OCI-LY7 (cell line): Measurements from ENCODE around the gene ADAMTSL2. TPM values are rescaled to one million over a fixed set of nuclear protein-coding genes. Genes with fewer than 3 reads are reported as not detected.

Experiments
- BruUV-seq: library from RNA; stranded (reverse); fragments of 400-500 nt; replicated peaks from 2 replicates; lab custom pipeline; 2021; lab: Mats Ljungman, UMichigan
- CTCF ChIA-PET: fragments of 300-600 bp; sonication (Branson Sonifier 250); formaldehyde crosslinking; loops from one replicate; lab custom pipeline; 2022; ENCODE audit warnings: antibody characterized with exemption; ENCODE audit not compliant: unreplicated experiment; lab: Charles Lee
- POLR2A ChIA-PET: fragments of 300-600 bp; sonication (Branson Sonifier 250); formaldehyde crosslinking; loops from one replicate; lab custom pipeline; 2022; ENCODE audit warnings: antibody characterized with exemption; lab: Charles Lee
- DNase-seq: peaks from one replicate; pipeline ENCODE4 v3.0.0-alpha.2; 2015; ENCODE audit warnings: low spot score
- H2AFZ ChIP-seq: fragments of 200-600 bp; sonication (generic), shearing (Covaris generic); 2 replicates; pipeline ENCODE4 v1.6.1; 2014; ENCODE audit warnings: mild to moderate bottlenecking, antibody characterized with exemption, low read length, moderate library complexity
- H3K27ac ChIP-seq: fragments of 200-600 bp; sonication (generic); 2 replicates; pipeline ENCODE4 v1.5.1; 2014; ENCODE audit warnings: mixed run types, low read depth, mild to moderate bottlenecking, moderate library complexity, low read length, inconsistent platforms; ENCODE audit not compliant: poor library complexity, severe bottlenecking
- H3K36me3 ChIP-seq: fragments of 200-600 bp; sonication (generic); 2 replicates; pipeline ENCODE4 v1.6.1; 2014; ENCODE audit warnings: mild to moderate bottlenecking, antibody characterized with exemption, low read length, moderate library complexity, mixed read lengths; ENCODE audit not compliant: insufficient read depth
- H3K4me1 ChIP-seq: fragments of 200-600 bp; sonication (generic); 2 replicates; pipeline ENCODE4 v1.5.1; 2014; ENCODE audit warnings: mild to moderate bottlenecking, low read length; ENCODE audit not compliant: insufficient read depth, poor library complexity, severe bottlenecking
- H3K4me2 ChIP-seq: fragments of 200-600 bp; sonication (generic); 2 replicates; pipeline ENCODE4 v1.6.1; 2014; ENCODE audit warnings: mild to moderate bottlenecking, low read length
- H3K4me3 ChIP-seq: fragments of 200-600 bp; sonication (generic); 2 replicates; pipeline ENCODE4 v1.5.1; 2014; ENCODE audit warnings: mild to moderate bottlenecking, low read depth, low read length; ENCODE audit not compliant: poor library complexity, severe bottlenecking
- H3K79me2 ChIP-seq: fragments of 200-600 bp; sonication (generic); 2 replicates; pipeline ENCODE4 v1.6.1; 2016; ENCODE audit warnings: low read depth, mild to moderate bottlenecking, low read length, moderate library complexity, mixed read lengths; ENCODE audit not compliant: insufficient read depth
- H3K9me2 ChIP-seq: fragments of 200-600 bp; sonication (generic); 2 replicates; pipeline ENCODE4 v1.6.1; 2016; ENCODE audit warnings: mild to moderate bottlenecking, low read length, mixed read lengths; ENCODE audit not compliant: insufficient read depth
- H3K9me3 ChIP-seq: fragments of 200-600 bp; sonication (generic); 2 replicates; pipeline ENCODE4 v1.6.1; 2014; ENCODE audit warnings: mild to moderate bottlenecking, mixed run types, low read length, mixed read lengths
- H4K20me1 ChIP-seq: fragments of 200-600 bp; sonication (generic); 2 replicates; pipeline ENCODE4 v1.6.1; 2014; ENCODE audit warnings: mild to moderate bottlenecking, antibody characterized with exemption, low read length, moderate library complexity, mixed read lengths; ENCODE audit not compliant: insufficient read depth
- CTCF ChIP-seq: fragments of 200-600 bp; sonication (generic); conservative IDR thresholded peaks from 2 replicates; pipeline ENCODE4 v1.5.1; 2014; ENCODE audit warnings: mild to moderate bottlenecking, antibody characterized with exemption, low read length, moderate library complexity, mixed read lengths
- EZH2phosphoT487 ChIP-seq: fragments of 200-600 bp; sonication (generic); IDR thresholded peaks from 2 replicates; pipeline ENCODE4 v1.6.1; 2018; ENCODE audit warnings: low read depth, borderline replicate concordance, mild to moderate bottlenecking, mixed run types, antibody characterized with exemption, low read length, moderate library complexity, mixed read lengths
- intact Hi-C: fragments of 100-400 bp; cut with micrococcal nuclease; formaldehyde crosslinking; loops from one replicate; pipeline ENCODE4 v1.10.0; 2022; ENCODE audit not compliant: unreplicated experiment
- total RNA-seq, 2 experiments: library from RNA; depleted of rRNA in 1 of 2; stranded (reverse); fragments of >200 nt in 1 of 2; shearing (Covaris generic) in 1 of 2; gene quantifications; 2 replicates each; pipeline ENCODE4 v1.2.3, GENCODE V29; 2014 to 2022

The ADAMTSL2 gene
- total RNA-seq, 2 experiments from 2014 or later = 0.88 TPM; not detected in 1

GRCh38 chr9:133521122-133522072 is 13.1 kb upstream of the ADAMTSL2 start:
- ChIA-PET POLR2A (interaction anchor here (0.6 kb wide), 1 partner anchor 27 kb away, joined by 3 read pairs; no protein-coding TSS in a partner anchor), CTCF (no interaction called here)
- no peaks in the 10 kb centered on the region for H3K4me1 ChIP-seq
- H3K4me3 ChIP-seq = no peak overlapping the region
- no peak for DNase-seq
- BruUV-seq = no TSS peak
- H3K9me2 ChIP-seq = no peaks in the 10 kb centered on the region
- TF ChIP-seq CTCF (no peak), EZH2phosphoT487 (no peak)
- H3K36me3 ChIP-seq = no peaks in the 10 kb centered on the region
- H3K9me3 ChIP-seq = no peaks in the 10 kb centered on the region
- H3K4me2 ChIP-seq = no peak overlapping the region
- no peaks in the 10 kb centered on the region for H4K20me1 ChIP-seq
- H3K79me2 ChIP-seq = no peaks in the 10 kb centered on the region
- intact Hi-C loops = no loop called here
- no peak overlapping the region for H3K27ac ChIP-seq
- H2AFZ ChIP-seq = no peak overlapping the region

DNA sequence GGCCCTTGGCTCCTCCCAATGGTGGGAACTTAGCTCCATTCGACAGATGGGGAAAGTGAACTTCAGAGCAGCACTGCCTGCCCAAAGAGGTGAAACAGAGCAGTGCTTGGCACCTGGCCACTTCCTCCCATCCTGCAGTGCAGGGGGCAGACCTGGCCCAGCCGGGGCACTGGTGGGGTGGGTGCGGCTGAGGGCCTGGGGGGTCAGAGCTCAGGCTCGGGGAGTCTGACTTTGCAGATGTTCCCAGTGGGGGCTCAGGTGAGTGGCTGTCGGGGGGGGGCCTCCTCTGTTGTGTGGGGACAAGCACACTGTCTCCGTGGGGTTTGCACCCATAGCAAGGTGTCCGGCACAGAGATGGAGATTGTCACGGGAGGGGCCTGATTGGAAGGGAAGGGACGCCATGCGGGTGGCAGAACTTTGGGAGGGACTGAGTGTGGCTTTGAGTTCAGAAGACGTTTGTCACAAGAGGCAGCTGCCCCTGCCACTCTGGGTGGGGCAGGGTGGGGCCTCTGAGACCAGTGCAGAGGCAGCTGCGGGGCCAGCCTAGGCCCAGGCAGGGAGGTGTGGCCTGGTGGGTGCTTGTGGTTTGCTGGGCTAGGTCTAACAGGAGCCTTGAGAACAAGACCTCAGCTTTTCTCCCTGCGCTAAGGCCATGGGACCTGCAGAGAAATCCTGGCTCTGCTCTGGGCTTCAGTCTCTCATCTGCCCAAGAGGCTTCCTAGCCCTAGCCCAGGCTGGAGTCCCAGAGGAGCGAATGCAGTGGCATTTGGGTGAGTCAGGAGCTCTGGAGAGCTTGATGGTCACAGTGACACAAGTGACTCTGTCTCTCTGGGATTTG is 12.2 kb upstream of the ADAMTSL2 start:
- intact Hi-C loops = no loop called here
- Histone ChIP-seq H3K4me1 (no peaks in the 10 kb centered on the region), H3K9me2 (no peaks in the 10 kb centered on the region), H3K27ac (no peak overlapping the region), H3K4me3 (no peak overlapping the region), H3K4me2 (no peak overlapping the region), H3K36me3 (no peaks in the 10 kb centered on the region), H3K9me3 (no peaks in the 10 kb centered on the region), H2AFZ (no peak overlapping the region), H3K79me2 (no peaks in the 10 kb centered on the region), H4K20me1 (no peaks in the 10 kb centered on the region)
- ChIA-PET POLR2A (no interaction called here), CTCF (no interaction called here)
- TF ChIP-seq EZH2phosphoT487 = no peak
- no peak for TF ChIP-seq CTCF
- DNase-seq = no peak
- no TSS peak for BruUV-seq
